ENCODE measurements around the gene FRMD4B. TPM values are rescaled to one million over a fixed set of nuclear protein-coding genes. Genes with fewer than 3 reads are reported as not detected.

The FRMD4B gene
- total RNA-seq, 6 donors from 2014 or later = 48.0 to 136 (median 62.8) TPM

DNA sequence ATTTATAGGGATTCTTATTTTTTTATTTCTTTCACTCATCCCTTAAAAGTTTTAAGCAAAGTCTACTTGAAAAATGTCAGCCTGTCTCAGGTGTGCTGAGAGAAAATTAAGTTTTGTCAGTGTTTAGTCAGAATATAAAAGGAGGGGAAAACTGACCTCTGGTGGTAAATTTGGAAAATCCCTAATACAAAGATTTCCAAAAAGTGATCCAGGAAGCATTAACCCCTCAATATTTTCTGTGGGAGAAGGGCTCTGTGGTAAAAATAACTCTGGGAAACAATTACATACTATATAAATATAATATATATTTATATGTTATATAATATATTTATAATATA is 41.0 kb upstream of the FRMD4B start:
- TF ChIP-seq, protein P1, sequence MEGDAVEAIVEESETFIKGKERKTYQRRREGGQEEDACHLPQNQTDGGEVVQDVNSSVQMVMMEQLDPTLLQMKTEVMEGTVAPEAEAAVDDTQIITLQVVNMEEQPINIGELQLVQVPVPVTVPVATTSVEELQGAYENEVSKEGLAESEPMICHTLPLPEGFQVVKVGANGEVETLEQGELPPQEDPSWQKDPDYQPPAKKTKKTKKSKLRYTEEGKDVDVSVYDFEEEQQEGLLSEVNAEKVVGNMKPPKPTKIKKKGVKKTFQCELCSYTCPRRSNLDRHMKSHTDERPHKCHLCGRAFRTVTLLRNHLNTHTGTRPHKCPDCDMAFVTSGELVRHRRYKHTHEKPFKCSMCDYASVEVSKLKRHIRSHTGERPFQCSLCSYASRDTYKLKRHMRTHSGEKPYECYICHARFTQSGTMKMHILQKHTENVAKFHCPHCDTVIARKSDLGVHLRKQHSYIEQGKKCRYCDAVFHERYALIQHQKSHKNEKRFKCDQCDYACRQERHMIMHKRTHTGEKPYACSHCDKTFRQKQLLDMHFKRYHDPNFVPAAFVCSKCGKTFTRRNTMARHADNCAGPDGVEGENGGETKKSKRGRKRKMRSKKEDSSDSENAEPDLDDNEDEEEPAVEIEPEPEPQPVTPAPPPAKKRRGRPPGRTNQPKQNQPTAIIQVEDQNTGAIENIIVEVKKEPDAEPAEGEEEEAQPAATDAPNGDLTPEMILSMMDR (IDR thresholded peaks at IDR 0.05) = no peak
- no peak for TF ChIP-seq EP300 (IDR thresholded peaks at IDR 0.05)
- TF ChIP-seq POLR2A (IDR thresholded peaks at IDR 0.05) = no peak
- no peak for TF ChIP-seq POLR2AphosphoS5 (IDR thresholded peaks at IDR 0.05)
- H3K36me3 ChIP-seq = no peaks in the 10 kb centered on the region
- no peak overlapping the region for H3K4me3 ChIP-seq
- DNase-seq (no peak), ATAC-seq (ENCODE audit: low FRiP score in 2 of 2) (no peak)
- no peaks in the 10 kb centered on the region for H3K27me3 ChIP-seq
- no peaks in the 10 kb centered on the region for H3K9me3 ChIP-seq
- H3K27ac ChIP-seq = no peak overlapping the region
- no peaks in the 10 kb centered on the region for H3K4me1 ChIP-seq

DNA sequence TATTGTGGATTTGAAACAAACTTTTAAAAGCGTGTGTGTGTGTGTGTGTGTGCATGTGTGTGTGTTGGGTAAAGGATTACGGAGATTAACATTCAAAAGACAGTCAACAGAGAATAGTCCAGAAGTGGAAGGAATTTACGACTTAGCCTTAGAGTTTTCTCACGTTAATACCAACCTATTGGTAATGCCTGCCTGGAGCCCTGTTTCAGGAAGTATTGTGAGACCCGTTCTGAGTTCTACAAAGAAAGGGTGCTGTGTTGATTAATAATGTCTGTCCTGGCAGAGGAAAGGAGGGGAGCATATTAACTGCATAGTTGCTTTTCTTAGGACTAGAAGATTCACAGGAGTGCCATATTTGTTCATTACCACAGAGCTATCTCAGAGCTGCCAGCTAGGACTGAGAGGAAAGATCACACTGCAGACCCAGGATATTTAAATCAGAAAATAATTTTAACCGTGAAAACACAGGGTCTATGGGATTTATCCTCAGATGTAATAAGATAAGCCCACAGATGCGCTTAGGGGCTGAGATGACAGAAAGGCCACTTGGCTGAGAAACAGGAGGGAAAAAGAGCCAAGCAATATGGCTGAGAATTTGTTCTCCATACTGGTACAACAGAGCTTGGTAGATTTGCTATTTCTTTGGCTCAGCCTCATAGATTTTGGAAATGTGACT is 40.5 kb upstream of the FRMD4B start:
- peaks cover 0 to 4% (median 3%) of the 10 kb centered on the region in 4 donors for H3K4me1 ChIP-seq
- H3K36me3 ChIP-seq = no peaks in the 10 kb centered on the region
- no peaks in the 10 kb centered on the region for H3K27me3 ChIP-seq
- H3K27ac ChIP-seq = no peak overlapping the region
- no peak for ATAC-seq (ENCODE audit: low FRiP score in 2 of 2)
- TF ChIP-seq EP300 (IDR thresholded peaks at IDR 0.05) (no peak), POLR2A (IDR thresholded peaks at IDR 0.05) (no peak), POLR2AphosphoS5 (IDR thresholded peaks at IDR 0.05) (no peak)
- TF ChIP-seq, protein P1 (IDR thresholded peaks at IDR 0.05) = no peak
- no peak overlapping the region for H3K4me3 ChIP-seq
- H3K9me3 ChIP-seq = no peaks in the 10 kb centered on the region
- 72 to 73% methylated on average over 7 of the region's 7 CpGs for WGBS, 2 donors
- no peak for DNase-seq

DNA sequence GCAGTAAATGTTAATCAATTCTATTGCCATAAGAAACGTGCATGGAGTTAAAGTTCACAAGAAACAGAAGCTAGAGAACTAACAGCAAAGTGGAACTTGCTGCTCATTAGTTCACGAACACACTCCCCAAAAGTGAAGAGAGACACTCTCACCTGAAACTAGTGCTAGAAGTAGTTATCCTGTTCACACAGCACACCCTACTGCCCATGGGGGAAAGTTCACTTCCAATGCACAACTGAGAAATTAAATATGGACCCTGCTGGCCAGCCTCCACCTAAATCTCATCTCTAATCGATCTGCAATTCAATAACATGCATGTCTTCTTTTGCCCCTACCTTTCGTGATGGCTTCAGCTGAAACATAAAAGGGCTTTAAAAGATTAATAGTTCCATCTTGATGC is 39.4 kb upstream of the FRMD4B start:
- Histone ChIP-seq H3K4me1 (peaks cover 9 to 14% (median 13%) of the 10 kb centered on the region in 4 donors), H3K27me3 (no peaks in the 10 kb centered on the region), H3K27ac (no peak overlapping the region), H3K36me3 (no peaks in the 10 kb centered on the region), H3K4me3 (no peak overlapping the region), H3K9me3 (no peaks in the 10 kb centered on the region)
- ATAC-seq (ENCODE audit: low FRiP score in 2 of 2) (peak in 1 of 2 donors; percentile 69), DNase-seq (no peak)
- TF ChIP-seq, protein P1 (IDR thresholded peaks at IDR 0.05) = peak; percentile 37 to 74 (median 62)
- no peak for TF ChIP-seq EP300 (IDR thresholded peaks at IDR 0.05)
- WGBS, 2 donors = 46 to 57% methylated on average over 4 of the region's 4 CpGs

DNA sequence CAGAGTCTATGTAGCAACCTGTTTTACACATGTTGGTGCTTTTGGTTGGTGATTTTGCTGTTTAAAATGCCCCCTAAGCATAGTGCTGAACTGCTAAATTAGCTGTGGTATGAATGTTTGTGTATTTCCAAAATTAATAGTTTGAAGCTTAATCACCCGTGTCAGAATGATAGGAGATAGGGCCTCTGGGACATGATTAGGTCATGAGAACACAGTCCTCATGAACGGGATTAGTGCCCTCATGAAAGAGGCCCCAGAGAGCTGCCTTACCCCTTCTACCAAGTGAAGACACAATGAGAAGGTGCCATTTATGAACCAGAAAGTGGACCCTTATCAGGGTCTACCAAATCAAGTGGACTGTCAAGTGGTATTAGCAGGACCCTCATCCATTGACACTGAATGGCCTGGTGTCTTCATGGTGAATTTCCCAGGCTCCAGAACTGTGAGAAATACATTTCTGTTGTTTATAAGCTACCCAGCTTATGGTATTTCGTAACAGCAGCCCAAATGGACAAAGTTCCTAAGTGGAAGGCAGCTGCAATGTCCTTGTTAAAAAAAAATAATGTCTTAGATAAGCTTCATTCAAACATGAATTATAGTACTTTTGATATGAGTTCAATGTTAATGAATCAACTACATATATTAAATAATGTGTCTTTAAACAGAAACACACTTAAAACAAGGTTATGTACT is 37.7 kb upstream of the FRMD4B start:
- Histone ChIP-seq H3K27me3 (no peaks in the 10 kb centered on the region), H3K4me3 (no peak overlapping the region), H3K27ac (no peak overlapping the region), H3K36me3 (no peaks in the 10 kb centered on the region), H3K9me3 (no peaks in the 10 kb centered on the region), H3K4me1 (peaks cover 10 to 19% (median 15%) of the 10 kb centered on the region in 4 donors)
- DNase-seq (no peak), ATAC-seq (ENCODE audit: low FRiP score in 2 of 2) (no peak)
- no peak for TF ChIP-seq POLR2A (IDR thresholded peaks at IDR 0.05)
- TF ChIP-seq EP300 (IDR thresholded peaks at IDR 0.05) = no peak
- no peak for TF ChIP-seq POLR2AphosphoS5 (IDR thresholded peaks at IDR 0.05)
- TF ChIP-seq, protein P1 (IDR thresholded peaks at IDR 0.05) = no peak
- WGBS, 2 donors = 80 to 84% methylated on average over 3 of the region's 3 CpGs

DNA sequence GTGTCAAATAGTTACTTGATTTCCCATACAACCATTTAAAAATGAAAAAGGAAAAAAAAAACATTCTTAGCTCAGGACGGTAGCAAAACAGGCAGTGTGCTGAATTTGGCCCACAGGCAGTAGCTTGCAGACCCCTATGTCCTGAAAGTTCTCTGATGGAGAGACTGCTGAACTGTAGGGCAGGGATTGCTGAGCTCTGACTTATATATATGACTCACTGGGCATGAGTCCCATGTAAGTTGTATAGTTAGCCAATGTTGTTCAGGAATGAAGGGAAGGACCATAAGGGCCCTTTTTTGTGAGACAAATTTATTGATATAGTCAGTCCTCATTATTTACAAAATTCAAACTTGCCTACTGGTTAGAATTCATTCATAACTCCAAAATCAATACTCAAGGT is 36.9 kb upstream of the FRMD4B start:
- DNase-seq (no peak), ATAC-seq (ENCODE audit: low FRiP score in 2 of 2) (no peak)
- no peaks in the 10 kb centered on the region for H3K36me3 ChIP-seq
- peaks cover 10 to 19% (median 15%) of the 10 kb centered on the region in 4 donors for H3K4me1 ChIP-seq
- H3K27me3 ChIP-seq = no peaks in the 10 kb centered on the region
- no peak overlapping the region for H3K4me3 ChIP-seq
- no peaks in the 10 kb centered on the region for H3K9me3 ChIP-seq
- H3K27ac ChIP-seq = no peak overlapping the region
- 93 to 100% methylated on average over 1 of the region's 1 CpG for WGBS, 2 donors
- TF ChIP-seq EP300 (IDR thresholded peaks at IDR 0.05) = no peak
- TF ChIP-seq POLR2A (IDR thresholded peaks at IDR 0.05) = no peak
- no peak for TF ChIP-seq POLR2AphosphoS5 (IDR thresholded peaks at IDR 0.05)
- TF ChIP-seq, protein P1 (IDR thresholded peaks at IDR 0.05) = no peak

Data from upper lobe of left lung (tissue), 6 donors.